IMR-90 (cell line): ENCODE results near the gene TCP1.

Experiments
- BHLHE40 ChIP-seq: fragments of 150-350 bp; IDR thresholded peaks from 2 replicates; pipeline ENCODE4 v1.6.1; 2016; ENCODE audit warnings: mild to moderate bottlenecking, low read depth, low read length
- CEBPB ChIP-seq: IDR thresholded peaks from 2 replicates; pipeline ENCODE4 v1.6.1; 2012; ENCODE audit warnings: low read depth, low read length, improper control_type of control experiment
- CHD1 ChIP-seq: IDR thresholded peaks from 2 replicates; pipeline ENCODE4 v1.6.1; 2012; ENCODE audit warnings: low read depth, low read length, improper control_type of control experiment
- CTCF ChIP-seq: conservative IDR thresholded peaks from 2 replicates; pipeline ENCODE4 v1.5.1; 2012; ENCODE audit warnings: mild to moderate bottlenecking, low read depth, low read length, improper control_type of control experiment
- MAZ ChIP-seq: IDR thresholded peaks from 2 replicates; pipeline ENCODE4 v1.6.1; 2012; ENCODE audit warnings: low read depth, mild to moderate bottlenecking, low read length, improper control_type of control experiment, moderate library complexity, borderline replicate concordance
- MXI1 ChIP-seq: IDR thresholded peaks from 2 replicates; pipeline ENCODE4 v1.6.1; 2012; ENCODE audit warnings: low read depth, mild to moderate bottlenecking, low read length, moderate library complexity, borderline replicate concordance
- POLR2A ChIP-seq: IDR thresholded peaks from 2 replicates; pipeline ENCODE4 v1.6.1; 2012; ENCODE audit warnings: mild to moderate bottlenecking, low read depth, low read length
- RAD21 ChIP-seq: IDR thresholded peaks from 2 replicates; pipeline ENCODE4 v1.6.1; 2012; ENCODE audit warnings: low read length, improper control_type of control experiment
- TF ChIP-seq, protein P1 (sequence below): fragments of 150-350 bp; IDR thresholded peaks from 2 replicates; pipeline ENCODE4 v1.6.1; 2016; ENCODE audit warnings: low read depth, mild to moderate bottlenecking, low read length, moderate library complexity, borderline replicate concordance

GRCh38 chr6:159736908-159737307 is 52.5 kb downstream of the TCP1 start:
- TF ChIP-seq CTCF (no peak), CHD1 (no peak), BHLHE40 (no peak), RAD21 (no peak), POLR2A (no peak), MAZ (no peak), CEBPB (no peak), MXI1 (no peak)
- TF ChIP-seq, protein P1, sequence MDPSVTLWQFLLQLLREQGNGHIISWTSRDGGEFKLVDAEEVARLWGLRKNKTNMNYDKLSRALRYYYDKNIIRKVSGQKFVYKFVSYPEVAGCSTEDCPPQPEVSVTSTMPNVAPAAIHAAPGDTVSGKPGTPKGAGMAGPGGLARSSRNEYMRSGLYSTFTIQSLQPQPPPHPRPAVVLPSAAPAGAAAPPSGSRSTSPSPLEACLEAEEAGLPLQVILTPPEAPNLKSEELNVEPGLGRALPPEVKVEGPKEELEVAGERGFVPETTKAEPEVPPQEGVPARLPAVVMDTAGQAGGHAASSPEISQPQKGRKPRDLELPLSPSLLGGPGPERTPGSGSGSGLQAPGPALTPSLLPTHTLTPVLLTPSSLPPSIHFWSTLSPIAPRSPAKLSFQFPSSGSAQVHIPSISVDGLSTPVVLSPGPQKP: no peak
